Measurements from ENCODE around the gene PROK1.

The PROK1 gene

DNA sequence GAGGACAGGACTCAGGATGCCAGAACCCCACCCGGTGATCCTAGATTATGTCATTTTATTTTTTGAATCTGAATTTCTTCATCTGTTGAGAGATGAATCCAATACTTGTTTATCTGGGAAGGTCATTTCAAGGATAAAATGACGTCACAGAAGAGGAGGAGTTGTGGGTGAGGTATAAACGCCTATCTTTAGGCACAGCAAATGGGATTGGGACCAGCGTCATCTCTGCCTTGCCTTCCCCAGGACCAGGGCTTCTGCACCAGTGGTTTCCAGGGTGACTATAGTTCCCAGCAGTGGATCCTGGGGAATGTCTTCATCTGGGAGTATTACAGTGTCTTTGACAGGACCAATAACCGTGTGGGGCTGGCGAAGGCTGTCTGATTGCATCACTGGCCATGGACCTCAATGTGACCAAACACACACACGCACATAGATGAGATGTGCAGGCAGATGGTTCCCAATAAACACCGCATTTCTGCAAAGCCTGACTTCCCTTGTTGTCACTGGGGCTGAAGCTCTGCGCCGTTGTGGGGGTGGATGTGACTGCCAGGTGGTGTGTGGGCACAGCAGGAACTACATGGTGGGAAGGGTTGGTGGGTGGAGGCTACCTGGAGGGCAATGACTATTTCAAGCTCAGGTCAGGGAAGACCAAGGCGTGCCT, 40.0 kb downstream of the PROK1 start:
- no peak for DNase-seq

- no peak for DNase-seq
Observed at GRCh38 chr1:110492573-110492972, 41.6 kb downstream of the PROK1 start.

- no peak for DNase-seq
Observed at GRCh38 chr1:110493059-110493699, 42.2 kb downstream of the PROK1 start.

DNA sequence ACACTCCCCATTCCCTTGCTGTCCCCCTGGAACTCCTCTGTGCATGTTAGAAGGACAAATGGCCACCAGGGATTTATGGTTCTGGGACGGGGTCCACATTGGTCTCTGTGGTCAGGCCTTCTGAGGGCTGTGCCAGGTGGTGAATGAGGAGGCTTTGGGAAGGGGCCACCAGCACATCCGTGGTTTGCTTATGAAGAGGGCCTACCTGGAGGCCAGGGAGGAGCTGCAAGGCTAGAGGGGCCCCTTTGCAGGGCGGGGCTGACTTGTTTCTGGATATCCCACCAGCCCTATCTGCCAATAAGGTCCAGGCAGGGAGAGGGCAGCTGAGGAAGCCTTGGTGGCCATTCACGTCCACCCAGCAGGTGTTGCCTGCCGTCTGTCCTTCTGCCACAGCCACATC, 43.1 kb downstream of the PROK1 start:
- no peak for DNase-seq

GRCh38 chr1:110494522-110495406, 43.8 kb downstream of the PROK1 start:
- no peak for DNase-seq

GRCh38 chr1:110495926-110496600, 45.1 kb downstream of the PROK1 start:
- DNase-seq, result peak; percentile 7

- DNase-seq, result no peak
Observed at GRCh38 chr1:110498270-110498669, 47.3 kb downstream of the PROK1 start.

- no peak for DNase-seq
Observed at GRCh38 chr1:110501488-110502132, 50.7 kb downstream of the PROK1 start.

DNA sequence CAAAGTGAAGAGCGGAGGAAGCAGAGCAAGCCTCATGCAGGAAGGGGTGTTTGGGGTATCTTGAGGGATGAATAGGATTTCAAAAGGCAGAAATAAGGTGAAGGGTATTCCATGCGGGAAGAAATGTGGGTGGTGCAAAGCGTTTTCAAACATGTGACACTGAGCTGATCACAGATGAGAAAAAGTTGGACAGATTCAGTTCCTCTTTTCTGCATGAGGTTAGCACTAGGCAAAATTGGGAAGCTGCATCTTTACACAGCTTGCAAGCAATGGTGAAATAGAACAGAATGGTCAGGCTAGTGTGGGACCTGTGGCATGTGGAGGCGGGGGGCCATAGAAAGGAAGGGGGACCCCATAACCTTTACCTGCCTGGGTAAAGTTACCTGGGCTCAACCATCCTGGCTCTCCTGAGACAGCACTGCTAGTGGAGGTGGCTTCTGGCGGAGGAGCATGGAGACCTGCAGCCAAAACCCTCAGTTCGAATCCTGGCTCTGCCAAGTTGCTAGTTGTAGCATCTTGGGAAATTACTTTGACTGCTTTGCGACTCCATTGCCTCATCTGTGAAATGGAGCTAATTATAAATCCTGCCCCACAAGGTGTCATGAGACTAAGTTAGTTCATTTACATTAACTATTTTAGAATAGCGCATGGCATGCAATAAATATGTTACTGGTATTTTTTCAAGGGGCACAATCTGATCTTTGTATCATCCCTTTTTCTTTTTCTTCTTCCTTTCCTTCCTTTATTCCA, 51.6 kb downstream of the PROK1 start:
- no peak for DNase-seq

- DNase-seq, result no peak
Observed at GRCh38 chr1:110503471-110503870, 52.5 kb downstream of the PROK1 start.

DNA sequence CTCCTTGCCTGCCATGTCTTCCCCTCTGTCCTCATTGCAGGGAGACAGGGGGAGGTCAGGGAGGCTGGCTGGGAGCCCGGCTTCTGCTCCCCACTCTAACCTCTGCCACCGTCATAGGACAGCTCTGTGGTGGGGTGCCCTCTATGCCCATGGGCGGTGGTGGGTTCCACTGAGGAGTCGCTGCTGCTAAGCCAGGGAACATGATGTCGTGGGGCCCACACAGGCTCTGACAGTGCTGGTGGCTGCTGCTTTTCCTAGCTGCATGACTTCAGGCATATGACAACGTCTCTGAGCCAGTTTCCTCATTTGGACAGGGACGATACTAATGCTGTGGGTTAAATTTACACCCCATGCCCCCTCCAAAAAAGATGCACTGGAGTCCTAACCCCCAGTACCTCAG, 53.3 kb downstream of the PROK1 start:
- no peak for DNase-seq

DNA sequence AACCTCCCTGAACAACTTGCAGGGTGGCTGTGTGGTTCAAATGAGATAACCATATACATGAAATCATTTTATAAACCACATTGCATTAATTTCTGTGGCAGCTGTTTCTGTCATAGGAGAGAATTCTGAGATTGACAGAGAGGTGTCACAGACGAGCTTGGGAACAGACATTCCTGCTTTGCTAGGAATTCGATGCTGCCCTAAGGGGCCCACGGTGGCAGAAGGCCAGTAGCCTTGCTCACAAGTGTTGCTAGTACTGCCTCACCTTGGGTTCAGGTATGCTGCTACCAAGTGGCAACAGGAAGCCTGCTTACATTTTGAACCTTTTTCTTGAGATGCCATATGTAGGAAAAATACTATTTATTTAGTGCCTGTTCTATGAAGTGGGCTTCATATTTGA, 54.6 kb downstream of the PROK1 start:
- no peak for DNase-seq

GRCh38 chr1:110506541-110506940, 55.6 kb downstream of the PROK1 start:
- DNase-seq, result no peak

Data from NCI-H1436 treated with DMSO at 0.1 percent for 48 hours (cell line).